GM06990 (cell line): Measurements from ENCODE around the gene CLMN.

Experiments used
- DNase-seq: peaks from one replicate; pipeline ENCODE4 v3.0.0-alpha.2; 2011; ENCODE audit not compliant: insufficient read length; ENCODE audit errors: extremely low read depth
- H3K27me3 ChIP-seq: replicated peaks from 2 replicates; pipeline ENCODE4 v1.6.0; 2011; ENCODE audit warnings: low read length; ENCODE audit not compliant: control insufficient read depth, insufficient read depth
- H3K36me3 ChIP-seq: 2 replicates; pipeline ENCODE4 v1.5.1; 2011; ENCODE audit warnings: low read length; ENCODE audit not compliant: control insufficient read depth, insufficient read depth
- H3K4me3 ChIP-seq: replicated peaks from 2 replicates; pipeline ENCODE4 v1.5.1; 2011; ENCODE audit warnings: low read depth, mild to moderate bottlenecking, control low read depth, low read length
- TF ChIP-seq, protein P1 (sequence below): IDR thresholded peaks from 2 replicates; pipeline ENCODE4 v1.5.1; 2011; ENCODE audit warnings: low read length, control low read depth, mild to moderate bottlenecking, inconsistent platforms; ENCODE audit not compliant: insufficient read depth, poor library complexity, severe bottlenecking

CLMN gene

DNA sequence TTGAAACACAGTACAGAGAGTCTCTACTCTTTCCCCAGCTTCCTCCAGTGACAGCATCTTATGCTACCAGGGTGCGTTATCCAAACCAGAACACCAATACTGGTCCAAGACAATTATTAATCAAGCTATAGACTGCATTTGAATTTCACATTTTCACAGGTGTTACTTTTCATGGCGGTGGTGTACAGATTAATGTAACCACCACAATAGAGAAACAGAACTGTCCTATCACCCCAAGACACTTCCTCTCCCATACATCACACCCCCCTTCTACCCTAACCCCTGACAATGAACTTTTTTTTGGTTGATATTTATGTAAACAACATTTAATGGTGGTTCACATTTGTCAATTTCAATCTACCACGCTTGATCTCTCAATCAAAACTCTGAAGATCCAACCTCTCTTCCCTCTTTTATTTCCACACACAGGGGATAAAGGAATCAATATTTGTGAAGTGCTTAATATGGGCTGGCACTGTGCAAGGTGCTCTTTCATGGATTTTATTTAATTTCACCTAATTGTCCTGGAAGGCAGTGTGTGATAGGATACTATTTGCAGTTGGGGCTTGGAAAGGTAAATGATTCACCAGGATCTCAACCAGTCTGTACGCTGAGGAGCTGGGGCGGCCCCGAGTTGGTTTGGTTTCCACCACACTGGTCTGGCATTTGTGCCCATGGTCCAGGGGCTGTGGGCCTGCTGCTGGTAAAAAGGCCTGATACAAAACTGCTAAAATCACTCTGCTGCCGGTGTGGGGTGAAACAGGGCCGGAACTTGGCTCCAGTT lies 107.8 kb downstream of the CLMN start:
- Histone ChIP-seq H3K4me3 (no peak overlapping the region), H3K27me3 (no peaks in the 10 kb centered on the region), H3K36me3 (no peaks in the 10 kb centered on the region)
- DNase-seq: no peak
- TF ChIP-seq, protein P1, sequence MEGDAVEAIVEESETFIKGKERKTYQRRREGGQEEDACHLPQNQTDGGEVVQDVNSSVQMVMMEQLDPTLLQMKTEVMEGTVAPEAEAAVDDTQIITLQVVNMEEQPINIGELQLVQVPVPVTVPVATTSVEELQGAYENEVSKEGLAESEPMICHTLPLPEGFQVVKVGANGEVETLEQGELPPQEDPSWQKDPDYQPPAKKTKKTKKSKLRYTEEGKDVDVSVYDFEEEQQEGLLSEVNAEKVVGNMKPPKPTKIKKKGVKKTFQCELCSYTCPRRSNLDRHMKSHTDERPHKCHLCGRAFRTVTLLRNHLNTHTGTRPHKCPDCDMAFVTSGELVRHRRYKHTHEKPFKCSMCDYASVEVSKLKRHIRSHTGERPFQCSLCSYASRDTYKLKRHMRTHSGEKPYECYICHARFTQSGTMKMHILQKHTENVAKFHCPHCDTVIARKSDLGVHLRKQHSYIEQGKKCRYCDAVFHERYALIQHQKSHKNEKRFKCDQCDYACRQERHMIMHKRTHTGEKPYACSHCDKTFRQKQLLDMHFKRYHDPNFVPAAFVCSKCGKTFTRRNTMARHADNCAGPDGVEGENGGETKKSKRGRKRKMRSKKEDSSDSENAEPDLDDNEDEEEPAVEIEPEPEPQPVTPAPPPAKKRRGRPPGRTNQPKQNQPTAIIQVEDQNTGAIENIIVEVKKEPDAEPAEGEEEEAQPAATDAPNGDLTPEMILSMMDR: no peak

DNA sequence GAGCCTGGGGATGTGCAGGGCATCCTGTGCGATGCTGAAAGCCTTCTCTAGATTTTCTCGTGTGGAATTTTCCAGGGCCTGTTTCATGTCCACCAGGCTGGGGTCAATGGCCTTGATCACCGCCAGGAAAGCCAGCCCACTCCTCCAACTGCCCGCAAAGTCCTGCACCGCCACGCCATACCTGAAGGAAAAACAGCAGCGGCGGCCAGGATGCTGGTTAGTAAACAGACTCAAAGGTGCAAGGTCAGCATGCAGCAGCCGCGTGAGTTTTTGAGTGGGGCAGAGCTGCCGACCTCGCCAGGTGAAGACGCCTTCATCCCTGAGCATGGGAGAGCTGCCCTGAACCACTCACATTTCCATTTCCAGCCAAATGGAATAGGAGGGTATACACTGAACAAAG lies 109.0 kb downstream of the CLMN start:
- H3K36me3 ChIP-seq: no peaks in the 10 kb centered on the region
- TF ChIP-seq, protein P1: no peak
- no peak for DNase-seq
- no peaks in the 10 kb centered on the region for H3K27me3 ChIP-seq
- no peak overlapping the region for H3K4me3 ChIP-seq

DNA sequence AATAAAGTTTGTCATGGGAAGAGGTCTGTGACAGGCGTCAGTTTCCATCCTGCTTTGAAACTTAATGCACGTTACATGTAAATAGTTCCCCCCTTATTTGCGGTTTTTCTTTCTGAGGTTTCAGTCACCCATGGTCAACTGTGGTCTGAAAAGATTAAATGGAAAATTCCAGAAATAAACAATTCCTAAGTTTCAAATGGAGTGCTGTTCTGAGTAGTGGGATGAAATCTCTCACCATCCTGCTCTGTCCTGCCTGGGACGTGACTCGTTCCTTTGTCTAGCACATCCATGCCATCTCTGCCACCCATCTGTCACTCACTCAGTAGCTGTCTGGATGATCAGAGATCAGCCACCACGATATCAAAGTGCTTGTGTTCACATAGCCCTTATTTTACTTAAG lies 111.1 kb downstream of the CLMN start:
- Histone ChIP-seq H3K4me3 (no peak overlapping the region), H3K27me3 (no peaks in the 10 kb centered on the region), H3K36me3 (no peaks in the 10 kb centered on the region)
- no peak for DNase-seq
- TF ChIP-seq, protein P1: no peak

DNA sequence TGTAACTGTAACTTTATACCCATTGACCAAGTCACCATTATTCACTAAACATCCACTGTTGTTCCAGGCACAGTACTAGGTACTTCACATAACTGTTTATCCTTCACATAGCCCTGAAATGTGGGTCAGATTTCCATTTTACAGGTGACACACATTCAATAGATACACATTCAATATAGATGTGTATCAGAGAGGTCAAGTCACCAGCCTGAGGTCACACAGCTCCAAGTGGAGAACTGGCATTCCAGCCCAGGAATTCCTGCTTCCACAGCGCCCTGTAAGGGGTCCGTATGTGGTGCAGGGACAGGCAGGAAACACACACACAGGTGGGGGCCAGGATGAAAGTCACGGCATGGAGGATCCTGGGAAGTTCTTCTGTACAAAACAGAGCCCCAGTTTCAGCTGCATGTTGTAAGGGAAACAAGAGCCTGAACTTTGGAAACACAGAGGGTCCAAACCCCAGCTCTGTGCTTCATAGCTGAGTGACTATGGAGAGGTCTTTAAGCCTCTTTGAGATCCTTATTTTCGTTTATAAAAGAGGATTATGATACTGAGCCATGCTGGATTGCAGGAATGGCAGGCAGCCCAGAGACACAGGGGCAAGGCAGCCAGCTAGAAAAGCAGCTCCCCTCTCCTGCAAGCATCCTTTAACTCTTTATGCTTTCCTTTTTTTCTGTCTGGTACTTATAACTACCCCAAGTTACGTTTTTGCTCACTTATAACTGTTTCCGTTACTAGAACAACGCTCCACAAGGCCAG lies 112.1 kb downstream of the CLMN start:
- Histone ChIP-seq H3K36me3 (no peaks in the 10 kb centered on the region), H3K27me3 (no peaks in the 10 kb centered on the region), H3K4me3 (no peak overlapping the region)
- TF ChIP-seq, protein P1: no peak
- no peak for DNase-seq

DNA sequence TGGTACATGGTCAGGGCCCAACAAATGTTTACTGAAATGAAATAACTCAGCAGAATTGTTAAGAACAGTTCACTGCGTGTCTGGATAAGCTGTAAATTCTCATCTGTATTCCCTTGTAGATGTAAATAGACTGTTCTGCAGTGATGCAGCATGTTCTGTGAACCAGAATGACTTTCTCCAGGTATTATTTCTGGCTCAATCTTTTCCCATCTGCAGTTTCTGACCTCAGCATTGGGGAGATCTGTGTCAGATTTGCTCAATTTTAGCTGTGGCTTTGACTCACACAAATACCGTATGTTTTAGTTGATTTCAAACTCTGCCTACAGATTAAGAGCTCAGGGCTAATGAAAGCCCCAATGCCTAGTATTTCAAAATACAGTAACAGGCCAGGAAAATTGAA lies 113.2 kb downstream of the CLMN start:
- TF ChIP-seq, protein P1: no peak
- DNase-seq: no peak
- no peaks in the 10 kb centered on the region for H3K27me3 ChIP-seq
- H3K36me3 ChIP-seq: no peaks in the 10 kb centered on the region
- H3K4me3 ChIP-seq: no peak overlapping the region
